K562 (cell line): ENCODE results near the gene UQCR11. TPM values are rescaled to one million over a fixed set of nuclear protein-coding genes. Genes with fewer than 3 reads are reported as not detected.

Experiments used
- AFF4 ChIP-seq: sonication (generic); formaldehyde crosslinking; IDR thresholded peaks from 2 replicates; pipeline ENCODE4 v1.8.0; 2023; ENCODE audit warnings: mild to moderate bottlenecking, missing genetic modification reagents
- CREB3 ChIP-seq: fragments of 450-650 bp; conservative IDR thresholded peaks from 2 replicates; pipeline ENCODE4 v1.6.1; 2016; ENCODE audit warnings: missing genetic modification characterization, low read depth, mild to moderate bottlenecking, missing compliant biosample characterization, moderate library complexity
- DIDO1 ChIP-seq: fragments of 450-650 bp; IDR thresholded peaks from 2 replicates; pipeline ENCODE4 v1.6.1; 2016; ENCODE audit warnings: low read depth, missing biosample characterization, missing genetic modification characterization
- E2F5 ChIP-seq: sonication (generic); formaldehyde crosslinking; IDR thresholded peaks from 2 replicates; pipeline ENCODE4 v1.8.0; 2022; ENCODE audit warnings: mild to moderate bottlenecking, missing genetic modification reagents
- EGR1 ChIP-seq: fragments of 450-650 bp; conservative IDR thresholded peaks from 2 replicates; pipeline ENCODE4 v1.6.1; 2017; ENCODE audit warnings: mild to moderate bottlenecking
- FOXA1 ChIP-seq: fragments of 450-650 bp; IDR thresholded peaks from 2 replicates; pipeline ENCODE4 v1.6.1; 2016; ENCODE audit warnings: mild to moderate bottlenecking, borderline replicate concordance
- GATAD2A ChIP-seq: fragments of 450-650 bp; IDR thresholded peaks from 2 replicates; pipeline ENCODE4 v1.6.1; 2017
- MCM7 ChIP-seq, 2 experiments: fragments of 450-650 bp; IDR thresholded peaks; 2 replicates each; pipeline ENCODE4 v1.6.1; 2016 to 2018
- MYBL2 ChIP-seq, 2 experiments: fragments of 450-650 bp in 1 of 2; sonication (generic) in 1 of 2; formaldehyde crosslinking in 1 of 2; IDR thresholded peaks; 2 replicates each; pipeline versions ENCODE4 v1.6.1 to v1.8.1; 2017 to 2022; ENCODE audit warnings: borderline replicate concordance in 1 of 2, inconsistent platforms in 1 of 2, low read depth in 1 of 2, mild to moderate bottlenecking in 1 of 2, missing genetic modification reagents in 1 of 2, moderate library complexity in 1 of 2
- NFE2 ChIP-seq: IDR thresholded peaks from 2 replicates; pipeline ENCODE4 v1.6.1; 2014; ENCODE audit warnings: antibody characterized with exemption, low read depth
- NFIX ChIP-seq: fragments of 250-450 bp; sonication (Bioruptor Pico); IDR thresholded peaks from 2 replicates; pipeline ENCODE4 v1.4.0; 2020; ENCODE audit warnings: low read depth, mild to moderate bottlenecking, moderate library complexity
- NONO ChIP-seq, 2 experiments: fragments of 200-400 bp in 1 of 2; fragments of 450-650 bp in 1 of 2; formaldehyde crosslinking in 1 of 2; IDR thresholded peaks; 2 replicates each; pipeline ENCODE4 v1.6.1; 2017; ENCODE audit warnings: low read depth in 2 of 2, mild to moderate bottlenecking in 2 of 2, moderate library complexity in 2 of 2, low read length in 1 of 2
- NR4A1 ChIP-seq, 2 experiments: fragments of 250-450 bp in 1 of 2; fragments of 450-650 bp in 1 of 2; sonication (Bioruptor Pico) in 1 of 2; IDR thresholded peaks; 2 replicates each; pipeline versions ENCODE4 v1.4.0 to v1.6.1; 2016 to 2020; ENCODE audit warnings: mild to moderate bottlenecking in 2 of 2, missing compliant biosample characterization in 1 of 2, missing genetic modification characterization in 1 of 2, moderate library complexity in 1 of 2
- PCBP1 ChIP-seq: fragments of 200-400 bp; formaldehyde crosslinking; IDR thresholded peaks from 2 replicates; pipeline ENCODE4 v1.6.1; 2018; ENCODE audit warnings: mild to moderate bottlenecking, low read depth, low read length; ENCODE audit not compliant: poor library complexity, severe bottlenecking
- PHB ChIP-seq: fragments of 250-450 bp; sonication (Bioruptor Pico); IDR thresholded peaks from 2 replicates; pipeline ENCODE4 v1.5.0; 2021
- TCF15 ChIP-seq: fragments of 250-450 bp; sonication (Bioruptor Pico); IDR thresholded peaks from 2 replicates; pipeline ENCODE4 v1.8.0; 2022; ENCODE audit warnings: moderate library complexity, mild to moderate bottlenecking, inconsistent platforms
- TOE1 ChIP-seq, 2 experiments: fragments of 450-650 bp in 1 of 2; sonication (generic) in 1 of 2; formaldehyde crosslinking in 1 of 2; IDR thresholded peaks; 2 replicates each; pipeline versions ENCODE4 v1.7.1 to v1.8.0; 2016 to 2022; ENCODE audit warnings: borderline replicate concordance in 2 of 2, mild to moderate bottlenecking in 2 of 2, antibody characterized with exemption in 1 of 2, inconsistent platforms in 1 of 2, low read depth in 1 of 2, missing genetic modification reagents in 1 of 2, moderate library complexity in 1 of 2
- ZEB2 ChIP-seq: fragments of 450-650 bp; IDR thresholded peaks from 2 replicates; pipeline ENCODE4 v1.6.1; 2016
- ZNF121 ChIP-seq: sonication (generic); formaldehyde crosslinking; conservative IDR thresholded peaks from 2 replicates; pipeline ENCODE4 v1.8.0; 2022; ENCODE audit warnings: missing genetic modification reagents
- ZNF408 ChIP-seq: fragments of 250-450 bp; sonication (Bioruptor Pico); IDR thresholded peaks from 2 replicates; pipeline ENCODE4 v1.4.0; 2020; ENCODE audit warnings: low read depth, mild to moderate bottlenecking, moderate library complexity
- ZNF445 ChIP-seq: fragments of 250-450 bp; sonication (Bioruptor Pico); IDR thresholded peaks from 2 replicates; pipeline ENCODE4 v1.4.0; 2020; ENCODE audit warnings: low read depth, mild to moderate bottlenecking, moderate library complexity
- ZNF699 ChIP-seq: fragments of 250-450 bp; sonication (Bioruptor Pico); IDR thresholded peaks from 2 replicates; pipeline ENCODE4 v1.8.0; 2021; ENCODE audit warnings: mild to moderate bottlenecking, moderate library complexity; ENCODE audit not compliant: insufficient replicate concordance
- polyA plus RNA-seq, 8 experiments: library from polyadenylated mRNA; depleted of rRNA in 4 of 8; stranded (reverse) in 5 of 8; unstranded in 3 of 8; fragments of >200 nt; fragmentation: Nextera tagmentation in 2 of 8; fragmentation: Illumina TruSeq in 1 of 8; extraction: Ambion mirVana in 2 of 8; extraction: Trizol in 1 of 8; gene quantifications; 2 replicates each; pipeline versions ENCODE4 v1.2.1 to v1.2.3, GENCODE V29; 2011 to 2014; ENCODE audit warnings: inconsistent platforms in 1 of 8, missing spikeins in 1 of 8
- total RNA-seq, 7 experiments: library from RNA; depleted of rRNA in 6 of 7; stranded (reverse); fragments of >200 nt in 6 of 7; fragmentation: Illumina TruSeq in 2 of 7; extraction: Trizol in 2 of 7; gene quantifications; 2 replicates each; pipeline versions ENCODE4 v1.2.1 to v1.2.3, GENCODE V29; 2011 to 2021; ENCODE audit warnings: low replicate concordance in 1 of 7

UQCR11 gene
- total and polyA plus RNA-seq, 9 of the 15 experiments (the other 6 are each of a cell fraction or from before 2014, with no cell fraction given): 57.6 to 394 (median 259) TPM

GRCh38 chr19:1606138-1606651 is 933 bp upstream of the UQCR11 start (continued):
- TF ChIP-seq TCF15 (CRISPR knock-in tag) (0 out of 2 replicates have a peak, but pooled peaks have one; percentile 64), MYBL2 (IDR thresholded peaks at IDR 0.05; ENCODE audit: low read depth) (no peak), MYBL2 (CRISPR knock-in tag; IDR thresholded peaks at IDR 0.05; ENCODE audit: borderline replicate concordance) (no peak), TOE1 (IDR thresholded peaks at IDR 0.05; ENCODE audit: borderline replicate concordance) (no peak; the same call in 1 of the 2 replicates), TOE1 (CRISPR knock-in tag; IDR thresholded peaks at IDR 0.05; ENCODE audit: borderline replicate concordance, low read depth) (no peak), EGR1 (no peak), ZNF408 (no peak), GATAD2A (no peak), NR4A1 (CRISPR knock-in tag; IDR thresholded peaks at IDR 0.05) (0 out of 2 replicates have a peak, but pooled peaks have one; percentile 84), NR4A1 (tag; IDR thresholded peaks at IDR 0.05) (no peak), PHB (CRISPR knock-in tag) (no peak), MCM7 (IDR thresholded peaks at IDR 0.05) (no peak), CREB3 (tag) (no peak), DIDO1 (tag) (no peak), PCBP1 (no peak), FOXA1 (no peak), E2F5 (no peak), AFF4 (CRISPR knock-in tag) (peak; percentile 7; the same call in 1 of the 2 replicates), NFE2 (no peak), ZEB2 (0 out of 2 replicates have a peak, but pooled peaks have one; percentile 6), ZNF699 (CRISPR knock-in tag) (no peak), ZNF121 (no peak; the same call in none of the 2 replicates), NFIX (CRISPR knock-in tag) (no peak), ZNF445 (CRISPR knock-in tag) (no peak), NONO (IDR thresholded peaks at IDR 0.05; ENCODE audit: low read depth in 2 of 2, low read length in 1 of 2) (peak in 1 of 2 experiments; percentile 63; a peak in 1 of 4 replicates)
